Fibroblast of skin of right biceps (primary cell): ENCODE data around the gene KIF2B.
"Not testable (repeated sequence)": the region's sequence is repeated elsewhere in the genome, so short reads cannot be mapped to it uniquely, and the experiment has no call there.

Experiments
- DNase-seq: peaks from one replicate; pipeline ENCODE4 v3.0.0-alpha.2; 2013

KIF2B gene, protein sequence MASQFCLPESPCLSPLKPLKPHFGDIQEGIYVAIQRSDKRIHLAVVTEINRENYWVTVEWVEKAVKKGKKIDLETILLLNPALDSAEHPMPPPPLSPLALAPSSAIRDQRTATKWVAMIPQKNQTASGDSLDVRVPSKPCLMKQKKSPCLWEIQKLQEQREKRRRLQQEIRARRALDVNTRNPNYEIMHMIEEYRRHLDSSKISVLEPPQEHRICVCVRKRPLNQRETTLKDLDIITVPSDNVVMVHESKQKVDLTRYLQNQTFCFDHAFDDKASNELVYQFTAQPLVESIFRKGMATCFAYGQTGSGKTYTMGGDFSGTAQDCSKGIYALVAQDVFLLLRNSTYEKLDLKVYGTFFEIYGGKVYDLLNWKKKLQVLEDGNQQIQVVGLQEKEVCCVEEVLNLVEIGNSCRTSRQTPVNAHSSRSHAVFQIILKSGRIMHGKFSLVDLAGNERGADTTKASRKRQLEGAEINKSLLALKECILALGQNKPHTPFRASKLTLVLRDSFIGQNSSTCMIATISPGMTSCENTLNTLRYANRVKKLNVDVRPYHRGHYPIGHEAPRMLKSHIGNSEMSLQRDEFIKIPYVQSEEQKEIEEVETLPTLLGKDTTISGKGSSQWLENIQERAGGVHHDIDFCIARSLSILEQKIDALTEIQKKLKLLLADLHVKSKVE

DNA sequence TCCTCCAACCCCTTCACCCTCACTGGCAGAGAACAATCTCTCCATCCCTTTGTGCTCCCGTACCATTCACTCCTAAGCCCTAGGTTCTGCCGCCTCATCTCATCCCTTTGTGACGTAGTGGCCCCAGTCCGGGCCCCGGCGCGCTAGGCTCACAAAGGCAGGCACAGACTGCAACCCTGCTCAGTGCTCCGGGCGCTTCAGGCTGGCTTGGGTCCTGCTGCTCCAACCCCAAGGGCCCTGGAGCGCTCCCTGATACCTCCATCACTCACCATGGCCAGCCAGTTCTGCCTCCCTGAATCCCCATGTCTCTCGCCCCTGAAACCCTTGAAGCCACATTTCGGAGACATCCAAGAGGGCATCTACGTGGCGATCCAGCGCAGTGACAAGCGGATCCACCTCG lies at the start of gene KIF2B:
Gene KIF2B, plus strand, starts transcription at position 164 of the 400 bp plus-strand sequence. Its CDS starts 107 bp downstream, at position 271.
- no peak for DNase-seq

DNA sequence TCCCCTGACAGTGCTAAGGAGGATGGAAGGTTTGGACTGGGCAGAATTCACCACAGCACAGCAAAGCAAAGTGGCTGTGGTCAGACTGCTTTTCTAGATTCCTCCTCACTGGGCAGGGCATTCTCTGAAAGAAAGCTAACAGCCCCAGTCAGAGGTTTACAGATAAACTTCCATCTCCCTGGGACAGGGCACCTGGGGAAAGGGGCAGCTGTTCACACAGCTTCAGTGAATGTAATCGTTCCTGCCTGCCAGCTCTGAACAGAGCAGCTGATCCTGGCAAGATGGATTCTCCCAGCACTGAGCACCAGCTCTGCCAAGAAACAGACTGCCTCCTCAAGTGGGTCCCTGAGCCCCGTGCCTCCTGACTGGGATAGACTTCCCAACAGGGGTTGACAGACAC lies 42.4 kb upstream of the KIF2B start:
- no peak for DNase-seq

DNA sequence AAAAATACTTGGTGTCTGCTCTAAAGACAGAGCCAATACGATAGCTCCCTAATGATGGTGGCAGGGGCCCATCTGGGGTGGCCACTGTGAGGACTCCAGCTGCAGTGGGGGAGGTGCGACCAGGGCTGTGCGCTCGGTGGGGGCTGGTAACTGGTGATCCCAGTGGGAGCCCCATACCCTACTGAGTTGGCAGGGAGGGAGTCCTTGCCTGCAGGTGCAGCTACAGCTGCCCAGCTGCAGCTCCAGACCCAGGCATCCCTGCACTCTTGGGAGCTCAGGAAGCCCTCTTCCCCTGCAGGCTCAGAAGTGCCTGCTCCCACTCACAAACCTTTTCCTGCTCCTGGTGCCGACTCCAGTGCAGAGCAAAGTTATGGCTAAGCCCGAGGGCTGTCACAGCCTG lies 31.2 kb upstream of the KIF2B start:
- DNase-seq = no peak

DNA sequence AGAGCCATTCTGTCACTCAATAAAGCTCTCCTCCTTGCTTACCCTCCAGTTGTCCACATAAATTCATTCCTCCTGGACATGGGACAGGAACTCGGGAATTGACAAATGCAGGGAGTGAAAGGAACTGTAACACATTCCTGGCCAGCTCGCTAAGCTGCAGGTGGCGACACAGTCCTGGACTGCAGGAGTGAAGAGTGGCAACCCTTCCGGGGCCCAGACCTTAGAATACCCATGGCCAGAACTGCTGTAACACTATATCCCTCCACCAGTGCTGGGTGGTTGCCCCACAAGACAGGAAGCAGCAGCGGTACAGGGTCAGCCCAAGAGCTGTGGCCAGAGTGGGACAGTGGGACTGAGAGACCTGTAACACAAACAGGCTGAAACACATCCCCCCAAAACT lies 30.3 kb upstream of the KIF2B start:
- DNase-seq = no peak

DNA sequence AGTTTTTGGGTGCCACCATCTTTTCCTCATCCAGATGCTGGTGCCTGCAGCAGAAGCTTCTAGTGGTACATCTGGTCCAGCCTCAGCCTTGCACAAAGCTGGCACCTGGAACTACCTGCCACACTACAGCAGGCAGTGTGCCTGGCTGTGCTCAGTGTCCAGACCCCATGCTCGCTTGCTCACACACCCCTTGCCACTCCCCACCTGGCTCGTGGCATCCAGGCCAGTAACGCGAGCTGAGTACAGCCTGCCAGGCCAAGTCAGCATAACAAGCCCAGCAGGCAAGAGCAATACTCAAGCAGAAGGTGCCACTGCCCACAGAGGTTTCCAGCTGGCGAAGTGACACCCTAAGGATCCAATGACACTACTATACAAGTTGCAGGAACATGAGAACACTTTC lies 29.7 kb upstream of the KIF2B start:
- no peak for DNase-seq

DNA sequence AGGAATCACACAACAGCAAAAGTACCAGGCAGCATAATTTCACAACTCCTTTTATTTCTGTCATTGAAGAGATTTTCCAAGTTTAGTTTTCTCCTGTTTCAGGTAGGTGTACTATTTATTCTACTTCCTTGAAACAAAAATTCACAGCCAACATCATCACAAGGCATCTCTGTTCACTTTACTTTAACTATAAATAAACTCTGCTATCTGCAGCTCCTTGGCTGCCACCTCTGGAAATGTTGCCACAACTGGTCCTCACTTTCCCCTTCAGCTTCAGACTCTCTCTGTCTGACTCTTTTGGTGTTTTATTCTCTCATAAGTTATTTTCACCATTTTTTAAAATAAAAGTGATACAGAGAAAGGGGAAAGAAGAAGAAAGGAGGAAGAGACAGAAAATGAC lies 27.9 kb upstream of the KIF2B start:
- no peak for DNase-seq

DNA sequence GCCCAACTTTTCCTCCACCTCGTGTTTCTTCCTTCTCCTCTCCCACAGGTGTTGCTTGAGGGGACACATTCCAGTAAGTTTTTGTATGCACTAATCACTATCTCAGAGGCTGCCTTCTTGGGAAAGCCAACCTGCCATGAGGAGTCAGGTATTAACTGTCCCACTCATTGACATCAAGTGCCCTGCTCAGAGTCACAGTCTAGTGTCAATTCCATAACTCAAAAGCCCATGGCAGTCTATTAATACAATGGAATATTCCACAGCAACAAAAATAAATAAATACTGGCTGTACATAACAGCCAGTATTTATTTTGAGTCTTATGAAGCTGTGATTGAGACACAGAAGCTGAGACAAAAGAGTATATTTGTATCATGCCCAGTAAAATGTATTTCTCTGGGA lies 26.1 kb upstream of the KIF2B start:
- DNase-seq = no peak

DNA sequence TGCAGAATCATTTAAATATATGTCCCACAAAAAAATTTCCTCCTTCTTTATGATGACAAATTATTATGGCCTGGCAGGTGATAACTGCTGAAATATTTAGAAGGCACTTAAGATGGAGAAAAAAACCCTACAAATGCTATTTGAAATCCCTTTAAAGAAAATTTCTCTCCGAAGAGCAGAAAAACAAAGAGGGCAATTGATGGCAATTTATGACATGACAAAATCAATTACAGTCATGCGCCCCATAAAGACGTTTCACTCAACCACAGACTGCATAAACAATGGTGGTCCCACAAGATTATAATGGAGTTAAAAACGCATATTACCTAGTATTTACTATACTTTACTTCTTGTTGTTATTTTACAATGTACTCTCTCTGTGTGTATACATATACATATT lies 25.2 kb upstream of the KIF2B start:
- DNase-seq = no peak

DNA sequence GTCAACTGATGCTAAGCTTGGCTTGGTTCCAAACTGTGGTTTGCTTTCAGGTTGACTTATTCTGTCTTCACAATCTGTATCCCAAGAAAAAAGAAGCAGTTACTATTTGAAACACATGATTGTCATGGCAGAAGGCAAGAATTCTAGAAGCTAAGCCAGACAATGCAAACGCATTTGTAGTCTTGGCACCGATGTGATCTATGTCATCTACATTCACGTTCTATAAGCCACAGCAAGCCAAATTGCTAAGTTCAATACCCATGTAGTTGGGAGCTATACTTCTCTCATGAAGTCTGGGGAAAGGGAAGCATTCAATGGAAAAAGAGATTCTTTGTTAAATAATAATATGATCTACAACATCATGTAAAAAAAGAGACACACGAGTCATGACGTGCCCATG lies 18.3 kb upstream of the KIF2B start:
- DNase-seq = no peak

DNA sequence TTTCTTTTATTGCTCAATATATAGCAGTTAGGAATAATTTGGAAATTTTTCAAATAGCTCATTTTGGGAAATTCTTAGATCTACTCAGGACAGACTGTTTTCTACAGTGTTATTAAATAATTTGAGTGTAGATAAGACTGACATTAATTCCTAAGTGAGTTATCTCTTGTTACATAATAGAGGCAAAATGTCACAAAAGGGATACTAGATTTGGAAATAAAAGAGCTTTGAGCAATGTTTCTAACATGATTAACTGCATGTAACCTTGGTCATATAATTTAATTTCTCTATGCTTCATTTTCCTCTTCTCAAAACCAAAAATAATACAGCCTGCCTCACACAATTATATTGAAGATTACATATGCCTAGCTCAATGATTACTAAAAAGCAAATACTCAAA lies 16.3 kb upstream of the KIF2B start:
- DNase-seq = no peak

DNA sequence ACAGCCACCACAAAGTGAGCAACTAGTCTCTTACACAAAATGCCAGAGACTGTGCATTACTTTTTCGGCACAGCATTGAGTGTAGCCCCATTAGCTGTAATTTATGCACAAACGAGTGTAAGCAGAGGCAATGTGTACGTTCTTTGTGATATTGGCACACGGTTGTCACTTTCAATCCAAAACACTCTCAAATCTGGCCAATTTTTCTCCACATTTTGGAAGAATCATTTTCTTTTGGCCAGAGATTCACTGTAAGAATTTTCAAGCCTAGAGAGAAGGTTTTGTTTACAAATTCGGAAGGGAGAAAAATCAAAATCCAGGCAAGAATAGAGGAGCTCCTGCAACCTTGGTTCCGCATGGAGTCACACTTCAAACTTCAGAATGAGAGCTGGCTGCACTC lies 15.4 kb upstream of the KIF2B start:
- DNase-seq = no peak

DNA sequence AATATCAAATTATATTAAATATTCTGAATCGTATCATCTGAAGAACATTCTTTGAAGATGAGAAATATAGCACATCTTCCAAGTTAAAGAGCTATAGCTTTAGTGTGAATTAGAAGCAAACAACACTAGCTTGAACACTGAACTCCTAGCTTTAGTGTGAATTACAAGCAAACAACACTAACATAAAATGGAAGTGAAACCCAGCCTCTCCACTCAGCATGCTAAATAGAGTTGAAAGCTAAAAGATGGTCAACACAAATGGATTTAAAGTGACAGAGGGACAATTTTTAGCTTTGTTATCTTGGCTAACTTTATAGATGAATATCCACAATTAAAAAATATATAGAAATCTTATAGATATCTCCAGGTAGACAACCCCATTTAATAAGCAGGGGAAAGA lies 4.5 kb upstream of the KIF2B start:
- DNase-seq = no peak

DNA sequence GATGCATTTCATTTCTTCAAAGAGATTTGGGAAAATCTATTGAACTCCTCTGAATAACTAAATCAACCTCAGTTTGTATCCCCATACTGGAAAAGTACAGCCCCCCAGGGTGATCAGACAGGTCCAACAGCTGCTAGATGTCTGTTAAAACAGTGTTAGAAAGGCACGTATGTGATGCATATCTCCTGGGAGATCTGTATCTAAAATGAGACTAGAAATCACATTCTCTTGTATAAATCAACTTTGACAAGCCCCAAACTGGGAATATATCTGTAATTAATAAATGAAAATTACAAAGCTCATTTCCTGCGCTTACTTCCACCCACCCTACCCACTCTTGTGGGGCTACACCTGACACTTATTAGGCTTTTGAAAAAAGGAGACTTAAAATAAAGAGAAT lies 3.8 kb upstream of the KIF2B start:
- DNase-seq = no peak

DNA sequence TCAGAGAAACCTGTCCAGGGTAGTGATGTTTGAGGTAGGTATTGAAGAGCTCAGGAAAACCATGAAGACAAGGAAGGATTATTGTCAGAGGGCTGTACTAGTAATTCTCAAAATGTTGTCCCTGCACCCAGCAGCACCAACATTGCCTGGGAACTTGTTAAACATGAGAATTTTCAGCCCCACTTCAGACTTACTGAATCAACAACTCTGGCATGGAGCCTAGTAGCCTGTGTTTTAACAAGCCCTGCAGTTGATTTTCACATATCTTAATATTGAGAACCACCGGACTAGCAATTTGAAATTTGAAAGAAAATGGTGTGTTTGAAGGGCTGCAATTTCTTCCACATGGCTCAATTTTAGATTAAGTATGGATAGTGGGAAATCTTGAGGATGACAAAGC lies 2.8 kb upstream of the KIF2B start:
- no peak for DNase-seq

DNA sequence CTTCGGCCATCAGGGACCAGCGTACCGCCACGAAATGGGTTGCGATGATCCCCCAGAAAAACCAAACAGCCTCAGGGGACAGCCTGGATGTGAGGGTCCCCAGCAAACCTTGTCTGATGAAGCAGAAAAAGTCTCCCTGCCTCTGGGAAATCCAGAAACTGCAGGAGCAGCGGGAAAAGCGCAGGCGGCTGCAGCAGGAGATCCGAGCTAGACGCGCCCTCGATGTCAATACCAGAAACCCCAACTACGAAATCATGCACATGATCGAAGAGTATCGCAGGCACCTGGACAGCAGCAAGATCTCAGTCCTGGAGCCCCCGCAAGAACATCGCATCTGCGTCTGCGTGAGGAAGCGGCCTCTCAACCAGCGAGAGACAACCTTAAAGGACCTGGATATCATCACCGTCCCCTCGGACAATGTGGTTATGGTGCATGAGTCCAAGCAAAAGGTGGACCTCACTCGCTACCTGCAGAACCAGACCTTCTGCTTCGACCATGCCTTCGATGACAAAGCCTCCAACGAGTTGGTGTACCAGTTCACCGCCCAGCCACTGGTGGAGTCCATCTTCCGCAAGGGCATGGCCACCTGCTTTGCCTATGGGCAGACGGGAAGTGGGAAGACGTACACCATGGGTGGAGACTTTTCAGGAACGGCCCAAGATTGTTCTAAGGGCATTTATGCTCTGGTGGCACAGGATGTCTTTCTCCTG lies 769 bp downstream of the KIF2B start:
- DNase-seq = no peak

DNA sequence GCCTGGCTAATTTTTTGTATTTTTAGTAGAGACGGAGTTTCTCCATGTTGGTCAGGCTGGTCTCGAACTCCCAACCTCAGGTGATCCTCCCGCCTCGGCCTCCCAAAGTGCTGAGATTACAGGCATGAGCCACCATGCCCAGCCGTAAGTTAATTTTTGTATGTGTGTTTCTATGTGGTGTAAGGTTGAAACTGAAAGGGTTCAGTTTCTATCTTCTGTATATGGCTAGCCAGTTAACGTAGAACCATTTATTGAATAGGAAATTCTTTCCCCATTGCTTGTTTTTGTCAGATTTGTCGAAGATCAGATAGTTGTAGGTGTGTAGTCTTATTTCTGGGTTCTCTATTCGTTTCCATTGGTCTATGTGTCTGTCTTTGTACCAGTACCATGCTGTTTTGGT lies 12.0 kb downstream of the KIF2B start:
- DNase-seq = not testable (repeated sequence)

DNA sequence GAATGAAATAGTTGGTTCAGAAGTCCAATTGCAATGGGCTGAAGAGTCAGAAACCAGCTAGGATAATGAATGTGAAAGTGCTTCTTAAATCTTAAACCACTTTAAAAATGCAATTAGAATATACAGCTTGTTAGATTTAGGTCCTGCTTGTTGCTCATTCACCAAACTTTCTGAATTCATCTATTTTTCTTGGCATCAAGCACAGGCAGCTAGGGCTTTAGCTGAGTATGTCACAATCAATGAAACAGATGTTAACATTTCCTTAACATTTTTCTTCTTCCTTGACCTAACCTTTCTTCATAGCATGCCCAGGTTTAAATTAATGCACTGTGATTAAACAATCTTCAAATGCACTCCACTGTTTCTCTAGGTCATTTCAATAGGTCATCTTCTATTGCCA lies 14.4 kb downstream of the KIF2B start:
- DNase-seq = peak; percentile 17

DNA sequence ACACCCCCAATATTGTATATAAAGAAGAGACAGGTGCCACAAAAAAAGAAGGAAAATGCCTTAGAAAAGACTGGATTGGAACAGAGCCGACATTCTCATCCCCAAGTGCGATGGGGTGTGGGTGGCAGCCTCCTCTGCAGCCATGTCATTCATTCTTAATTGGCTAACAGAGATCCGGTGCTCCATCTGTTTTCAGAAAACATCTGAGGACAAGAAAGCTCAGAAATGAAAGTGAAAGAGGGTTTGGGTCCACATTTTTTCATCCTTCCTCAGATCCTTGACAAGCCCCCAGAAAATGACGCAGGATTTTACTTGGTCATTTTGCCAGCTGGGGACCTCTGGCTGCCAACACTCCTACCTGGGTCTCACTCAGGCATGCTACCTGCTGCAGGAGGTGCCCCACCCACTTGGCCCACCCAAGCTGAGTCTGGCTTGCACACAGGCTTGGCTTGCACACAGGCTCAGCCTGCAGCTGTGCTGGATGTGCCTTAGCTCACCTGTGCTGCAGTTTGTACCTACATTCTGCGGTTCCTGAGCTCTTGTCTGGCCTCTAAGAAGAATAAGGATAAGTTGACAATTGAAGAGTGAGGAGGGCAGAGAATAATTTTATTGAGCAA lies 21.9 kb downstream of the KIF2B start:
- DNase-seq = no peak

DNA sequence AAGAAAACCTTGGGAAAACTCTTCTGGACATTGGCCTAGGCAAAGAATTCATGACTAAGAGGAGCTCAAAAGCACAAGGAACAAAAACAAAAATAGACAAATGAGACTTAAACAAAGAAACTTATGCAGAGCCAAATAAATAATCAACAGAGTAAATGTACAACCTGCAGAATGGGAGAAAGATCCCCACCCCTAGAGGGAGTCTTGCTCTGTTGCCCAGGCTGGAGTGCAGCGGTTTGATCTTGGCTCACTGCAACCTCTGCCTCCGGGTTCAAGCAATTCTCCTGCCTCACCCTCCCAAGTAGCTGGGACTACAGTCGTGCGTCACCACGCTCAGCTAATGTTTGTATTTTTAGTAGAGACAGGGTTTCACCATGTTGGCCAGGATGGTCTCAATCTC lies 48.4 kb downstream of the KIF2B start:
- not testable (repeated sequence) for DNase-seq
